HepG2 (cell line): ENCODE data around the gene LTC4S. TPM values are rescaled to one million over a fixed set of nuclear protein-coding genes. Genes with fewer than 3 reads are reported as not detected.

Experiments
- ELF1 ChIP-seq: sonication (generic); formaldehyde crosslinking; IDR thresholded peaks from 2 replicates; pipeline ENCODE4 v1.4.0; 2020; ENCODE audit warnings: missing genetic modification reagents
- MEIS2 ChIP-seq: sonication (generic); formaldehyde crosslinking; IDR thresholded peaks from 2 replicates; pipeline ENCODE4 v1.9.0; 2021; ENCODE audit warnings: mild to moderate bottlenecking, missing genetic modification reagents
- NONO ChIP-seq, 2 experiments: fragments of 450-650 bp in 1 of 2; sonication (generic) in 1 of 2; formaldehyde crosslinking in 1 of 2; IDR thresholded peaks in 1 of 2; conservative IDR thresholded peaks in 1 of 2; 2 replicates each; pipeline versions ENCODE4 v1.6.1 to v1.8.0; 2017 to 2022; ENCODE audit warnings: mild to moderate bottlenecking in 1 of 2, missing genetic modification reagents in 1 of 2, moderate library complexity in 1 of 2
- NR3C1 ChIP-seq: sonication (generic); formaldehyde crosslinking; IDR thresholded peaks from 2 replicates; pipeline ENCODE4 v1.4.0; 2020; ENCODE audit warnings: missing genetic modification reagents
- UBTF ChIP-seq: sonication (generic); formaldehyde crosslinking; IDR thresholded peaks from 2 replicates; pipeline ENCODE4 v1.4.0; 2020; ENCODE audit warnings: mild to moderate bottlenecking, missing genetic modification reagents
- ZBTB1 ChIP-seq: sonication (generic); formaldehyde crosslinking; IDR thresholded peaks from 2 replicates; pipeline ENCODE4 v1.4.0; 2020; ENCODE audit warnings: missing genetic modification reagents, borderline replicate concordance
- ZKSCAN5 ChIP-seq: sonication (generic); formaldehyde crosslinking; IDR thresholded peaks from 2 replicates; pipeline ENCODE4 v1.5.1; 2020; ENCODE audit warnings: mild to moderate bottlenecking, missing genetic modification reagents
- ZNF570 ChIP-seq: sonication (generic); formaldehyde crosslinking; IDR thresholded peaks from 2 replicates; pipeline ENCODE4 v1.4.0; 2020; ENCODE audit warnings: mild to moderate bottlenecking, missing genetic modification reagents, borderline replicate concordance
- ZNF687 ChIP-seq: sonication (generic); formaldehyde crosslinking; IDR thresholded peaks from 2 replicates; pipeline ENCODE4 v1.5.1; 2020; ENCODE audit warnings: mild to moderate bottlenecking, missing genetic modification reagents, moderate library complexity
- polyA plus RNA-seq, 8 experiments: library from polyadenylated mRNA; depleted of rRNA in 3 of 8; stranded (reverse) in 7 of 8; unstranded in 1 of 8; fragments of >200 nt; fragmentation: Illumina TruSeq in 4 of 8; extraction: Trizol in 4 of 8; gene quantifications; 2 replicates each; pipeline versions ENCODE4 v1.2.1 to v1.2.3, GENCODE V29; 2011 to 2016; ENCODE audit warnings: low read depth in 4 of 8, missing spikeins in 1 of 8, mixed read lengths in 1 of 8; ENCODE audit not compliant: insufficient read depth in 1 of 8
- total RNA-seq, 5 experiments: library from RNA; depleted of rRNA; stranded (reverse); fragments of >200 nt; fragmentation: Illumina TruSeq; extraction: Trizol; gene quantifications; 2 replicates each; pipeline ENCODE4 v1.2.3, GENCODE V29; 2016; ENCODE audit warnings: low read depth in 1 of 5
- TF ChIP-seq, protein P1 (sequence below): sonication (generic); formaldehyde crosslinking; IDR thresholded peaks from 2 replicates; pipeline ENCODE4 v1.5.0; 2020; ENCODE audit warnings: mild to moderate bottlenecking, missing genetic modification reagents, borderline replicate concordance

The LTC4S gene
- total and polyA plus RNA-seq, 2 of the 13 experiments (the other 11 are each of a cell fraction or from before 2014, with no cell fraction given): 0.35 TPM; not detected in 1

- TF ChIP-seq UBTF (CRISPR knock-in tag): peak; percentile 45
- TF ChIP-seq NONO (IDR thresholded peaks at IDR 0.05): no peak
- TF ChIP-seq NONO (CRISPR knock-in tag; conservative IDR thresholded peaks at IDR 0.05): 0 out of 2 replicates have a peak, but pooled peaks have one; percentile 21
- no peak for TF ChIP-seq ZBTB1
- peak; percentile 70 for TF ChIP-seq ZNF687
- 0 out of 2 replicates have a peak, but pooled peaks have one; percentile 50 for TF ChIP-seq MEIS2 (CRISPR knock-in tag)
- TF ChIP-seq, protein P1, sequence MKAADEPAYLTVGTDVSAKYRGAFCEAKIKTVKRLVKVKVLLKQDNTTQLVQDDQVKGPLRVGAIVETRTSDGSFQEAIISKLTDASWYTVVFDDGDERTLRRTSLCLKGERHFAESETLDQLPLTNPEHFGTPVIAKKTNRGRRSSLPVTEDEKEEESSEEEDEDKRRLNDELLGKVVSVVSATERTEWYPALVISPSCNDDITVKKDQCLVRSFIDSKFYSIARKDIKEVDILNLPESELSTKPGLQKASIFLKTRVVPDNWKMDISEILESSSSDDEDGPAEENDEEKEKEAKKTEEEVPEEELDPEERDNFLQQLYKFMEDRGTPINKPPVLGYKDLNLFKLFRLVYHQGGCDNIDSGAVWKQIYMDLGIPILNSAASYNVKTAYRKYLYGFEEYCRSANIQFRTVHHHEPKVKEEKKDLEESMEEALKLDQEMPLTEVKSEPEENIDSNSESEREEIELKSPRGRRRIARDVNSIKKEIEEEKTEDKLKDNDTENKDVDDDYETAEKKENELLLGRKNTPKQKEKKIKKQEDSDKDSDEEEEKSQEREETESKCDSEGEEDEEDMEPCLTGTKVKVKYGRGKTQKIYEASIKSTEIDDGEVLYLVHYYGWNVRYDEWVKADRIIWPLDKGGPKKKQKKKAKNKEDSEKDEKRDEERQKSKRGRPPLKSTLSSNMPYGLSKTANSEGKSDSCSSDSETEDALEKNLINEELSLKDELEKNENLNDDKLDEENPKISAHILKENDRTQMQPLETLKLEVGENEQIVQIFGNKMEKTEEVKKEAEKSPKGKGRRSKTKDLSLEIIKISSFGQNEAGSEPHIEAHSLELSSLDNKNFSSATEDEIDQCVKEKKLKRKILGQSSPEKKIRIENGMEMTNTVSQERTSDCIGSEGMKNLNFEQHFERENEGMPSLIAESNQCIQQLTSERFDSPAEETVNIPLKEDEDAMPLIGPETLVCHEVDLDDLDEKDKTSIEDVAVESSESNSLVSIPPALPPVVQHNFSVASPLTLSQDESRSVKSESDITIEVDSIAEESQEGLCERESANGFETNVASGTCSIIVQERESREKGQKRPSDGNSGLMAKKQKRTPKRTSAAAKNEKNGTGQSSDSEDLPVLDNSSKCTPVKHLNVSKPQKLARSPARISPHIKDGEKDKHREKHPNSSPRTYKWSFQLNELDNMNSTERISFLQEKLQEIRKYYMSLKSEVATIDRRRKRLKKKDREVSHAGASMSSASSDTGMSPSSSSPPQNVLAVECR: peak; percentile 66
- no peak for TF ChIP-seq ZKSCAN5 (CRISPR knock-in tag)
- TF ChIP-seq ZNF570 (CRISPR knock-in tag): no peak
- no peak for TF ChIP-seq NR3C1
- TF ChIP-seq ELF1 (CRISPR knock-in tag): no peak
These were observed 27.7 kb downstream of the LTC4S start (continued) for GRCh38 chr5:179821298-179822058.
